HepG2 (cell line): ENCODE measurements around the gene PLBD1.

ENCODE experiments used
- BCL3 ChIP-seq: sonication (generic); formaldehyde crosslinking; IDR thresholded peaks from 2 replicates; pipeline ENCODE4 v1.5.1; 2020; ENCODE audit warnings: mild to moderate bottlenecking, missing genetic modification reagents, moderate library complexity
- FOXK1 ChIP-seq: sonication (generic); formaldehyde crosslinking; IDR thresholded peaks from 2 replicates; pipeline ENCODE4 v1.4.0; 2020; ENCODE audit warnings: low read depth, missing genetic modification reagents, borderline replicate concordance
- KLF6 ChIP-seq: IDR thresholded peaks from 2 replicates; pipeline ENCODE4 v1.8.0; 2016; ENCODE audit warnings: missing biosample characterization, missing genetic modification reagents
- NFE2 ChIP-seq: sonication (generic); formaldehyde crosslinking; IDR thresholded peaks from 2 replicates; pipeline ENCODE4 v1.4.0; 2020; ENCODE audit warnings: missing genetic modification reagents
- PATZ1 ChIP-seq: sonication (generic); formaldehyde crosslinking; IDR thresholded peaks from 2 replicates; pipeline ENCODE4 v1.4.0; 2020; ENCODE audit warnings: missing genetic modification reagents
- RELA ChIP-seq: sonication (generic); formaldehyde crosslinking; IDR thresholded peaks from 2 replicates; pipeline ENCODE4 v1.4.0; 2020; ENCODE audit warnings: missing genetic modification reagents
- TERF1 ChIP-seq: sonication (generic); formaldehyde crosslinking; IDR thresholded peaks from 2 replicates; pipeline ENCODE4 v1.8.0; 2022; ENCODE audit warnings: mild to moderate bottlenecking, missing genetic modification reagents, moderate library complexity
- ZFX ChIP-seq: sonication (generic); formaldehyde crosslinking; IDR thresholded peaks from 2 replicates; pipeline ENCODE4 v1.4.0; 2020; ENCODE audit warnings: mild to moderate bottlenecking, low read depth, missing genetic modification reagents, moderate library complexity
- TF ChIP-seq, protein P1 (sequence below): sonication (generic); formaldehyde crosslinking; IDR thresholded peaks from 2 replicates; pipeline ENCODE4 v1.4.0; 2020; ENCODE audit warnings: mild to moderate bottlenecking, missing genetic modification reagents

GRCh38 chr12:14576896-14577295 is 9.2 kb upstream of the PLBD1 start:
- TF ChIP-seq NFE2 (no peak), BCL3 (CRISPR knock-in tag) (no peak), KLF6 (no peak), TERF1 (CRISPR knock-in tag) (no peak), RELA (no peak), FOXK1 (CRISPR knock-in tag) (no peak), PATZ1 (CRISPR knock-in tag) (no peak), ZFX (CRISPR knock-in tag) (no peak)
- TF ChIP-seq, protein P1, sequence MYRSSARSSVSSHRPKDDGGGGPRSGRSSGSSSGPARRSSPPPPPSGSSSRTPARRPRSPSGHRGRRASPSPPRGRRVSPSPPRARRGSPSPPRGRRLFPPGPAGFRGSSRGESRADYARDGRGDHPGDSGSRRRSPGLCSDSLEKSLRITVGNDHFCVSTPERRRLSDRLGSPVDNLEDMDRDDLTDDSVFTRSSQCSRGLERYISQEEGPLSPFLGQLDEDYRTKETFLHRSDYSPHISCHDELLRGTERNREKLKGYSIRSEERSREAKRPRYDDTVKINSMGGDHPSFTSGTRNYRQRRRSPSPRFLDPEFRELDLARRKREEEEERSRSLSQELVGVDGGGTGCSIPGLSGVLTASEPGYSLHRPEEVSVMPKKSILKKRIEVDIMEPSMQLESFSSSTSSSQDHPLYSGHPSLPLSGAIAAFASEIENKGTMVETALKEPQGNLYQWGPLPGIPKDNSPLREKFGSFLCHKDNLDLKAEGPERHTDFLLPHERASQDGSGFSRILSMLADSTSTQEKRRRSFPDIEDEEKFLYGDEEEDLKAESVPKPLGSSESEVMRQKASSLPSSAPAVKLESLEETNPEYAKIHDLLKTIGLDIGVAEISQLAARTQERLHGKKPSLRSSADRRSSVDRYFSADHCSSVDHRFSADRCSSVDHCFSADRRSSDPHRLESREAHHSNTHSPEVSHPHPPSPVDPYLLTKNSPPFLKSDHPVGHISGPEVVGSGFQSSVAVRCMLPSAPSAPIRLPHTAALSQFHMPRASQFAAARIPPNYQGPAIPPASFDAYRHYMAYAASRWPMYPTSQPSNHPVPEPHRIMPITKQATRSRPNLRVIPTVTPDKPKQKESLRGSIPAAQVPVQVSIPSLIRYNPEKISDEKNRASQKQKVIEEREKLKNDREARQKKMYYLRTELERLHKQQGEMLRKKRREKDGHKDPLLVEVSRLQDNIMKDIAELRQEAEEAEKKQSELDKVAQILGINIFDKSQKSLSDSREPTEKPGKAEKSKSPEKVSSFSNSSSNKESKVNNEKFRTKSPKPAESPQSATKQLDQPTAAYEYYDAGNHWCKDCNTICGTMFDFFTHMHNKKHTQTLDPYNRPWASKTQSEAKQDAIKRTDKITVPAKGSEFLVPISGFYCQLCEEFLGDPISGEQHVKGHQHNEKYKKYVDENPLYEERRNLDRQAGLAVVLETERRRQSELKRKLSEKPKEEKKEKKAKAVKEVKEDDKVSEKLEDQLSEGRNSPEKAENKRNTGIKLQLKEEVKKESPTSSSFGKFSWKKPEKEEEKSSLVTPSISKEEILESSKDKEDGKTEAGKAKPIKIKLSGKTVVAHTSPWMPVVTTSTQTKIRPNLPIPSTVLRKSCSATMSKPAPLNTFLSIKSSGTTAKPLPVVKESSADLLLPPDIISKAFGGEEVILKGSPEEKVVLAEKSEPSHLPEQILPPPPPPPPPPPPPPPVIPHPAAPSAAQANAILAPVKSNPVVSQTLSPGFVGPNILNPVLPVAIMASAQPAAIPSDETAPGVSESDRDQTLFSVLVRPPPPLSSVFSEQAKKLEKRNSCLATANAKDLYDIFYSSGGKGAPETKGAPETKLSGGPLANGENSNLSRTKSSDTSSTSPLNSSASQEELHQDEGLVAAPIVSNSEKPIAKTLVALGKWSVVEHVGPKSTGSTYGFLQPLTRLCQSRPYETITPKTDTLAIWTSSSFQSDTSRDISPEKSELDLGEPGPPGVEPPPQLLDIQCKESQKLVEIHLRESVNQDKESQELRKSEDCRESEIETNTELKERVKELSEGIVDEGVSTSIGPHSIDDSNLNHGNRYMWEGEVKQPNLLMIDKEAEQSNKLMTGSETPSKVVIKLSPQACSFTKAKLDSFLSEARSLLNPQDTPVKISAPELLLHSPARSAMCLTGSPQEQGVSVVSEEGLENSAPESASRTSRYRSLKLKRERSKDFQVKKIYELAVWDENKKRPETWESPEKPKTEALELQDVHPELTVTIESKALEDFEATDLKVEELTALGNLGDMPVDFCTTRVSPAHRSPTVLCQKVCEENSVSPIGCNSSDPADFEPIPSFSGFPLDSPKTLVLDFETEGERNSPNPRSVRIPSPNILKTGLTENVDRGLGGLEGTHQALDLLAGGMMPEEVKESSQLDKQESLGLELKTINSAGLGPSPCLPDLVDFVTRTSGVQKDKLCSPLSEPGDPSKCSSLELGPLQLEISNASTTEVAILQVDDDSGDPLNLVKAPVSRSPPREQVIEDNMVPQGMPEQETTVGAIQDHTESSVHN: no peak
